PC-3 (cell line): ENCODE results near the gene BORCS8.

ENCODE experiments used
- CTCF ChIP-seq: fragments of 300-600 bp; sonication (generic); conservative IDR thresholded peaks from 2 replicates; pipeline ENCODE4 v1.5.1; 2017; ENCODE audit warnings: antibody characterized with exemption, low read depth, mild to moderate bottlenecking, low read length
- EZH2 ChIP-seq: fragments of 300-600 bp; sonication (generic); IDR thresholded peaks from one replicate; pipeline ENCODE4 v1.6.1; 2017; ENCODE audit warnings: antibody characterized with exemption, mild to moderate bottlenecking, low read length; ENCODE audit not compliant: unreplicated experiment
- EZH2phosphoT487 ChIP-seq: fragments of 300-600 bp; sonication (generic); IDR thresholded peaks from 2 replicates; pipeline ENCODE4 v1.6.1; 2018; ENCODE audit warnings: mild to moderate bottlenecking, antibody characterized with exemption, low read length, borderline replicate concordance

- TF ChIP-seq CTCF (no peak), EZH2 (no peak), EZH2phosphoT487 (no peak)
These were observed 37.0 kb downstream of the BORCS8 start for GRCh38 chr19:19154768-19155494.
